Measurements from ENCODE around the gene CACFD1.

Gene CACFD1

GRCh38 chr9:133463234-133463863, 3.6 kb downstream of the CACFD1 start:
- no peak overlapping the region for H3K9ac ChIP-seq (ENCODE audit: low read depth in 1 of 2, low read length in 2 of 2)
- no peaks in the 10 kb centered on the region for H3K27me3 ChIP-seq (ENCODE audit: control insufficient read depth in 2 of 2, insufficient read depth in 2 of 2, low read length in 2 of 2)
- H3K9me3 ChIP-seq (ENCODE audit: control insufficient read depth in 2 of 2, low read length in 2 of 2) = no peaks in the 10 kb centered on the region
- H3K36me3 ChIP-seq (ENCODE audit: control insufficient read depth in 2 of 2, insufficient read depth in 2 of 2, low read length in 2 of 2) = peaks cover 18 to 22% of the 10 kb centered on the region in 2 donors
- H3K4me3 ChIP-seq (ENCODE audit: low read length in 2 of 2) = no peak overlapping the region
- peaks cover 16% of the 10 kb centered on the region in 2 donors for H3K4me1 ChIP-seq (ENCODE audit: control insufficient read depth in 2 of 2, insufficient read depth in 2 of 2, low read length in 2 of 2)
- H3K27ac ChIP-seq (ENCODE audit: low read depth in 2 of 2, low read length in 2 of 2) = no peak overlapping the region

- Histone ChIP-seq H3K27me3 (ENCODE audit: control insufficient read depth in 2 of 2, insufficient read depth in 2 of 2, low read length in 2 of 2) (no peaks in the 10 kb centered on the region), H3K36me3 (ENCODE audit: control insufficient read depth in 2 of 2, insufficient read depth in 2 of 2, low read length in 2 of 2) (peaks cover 20 to 28% of the 10 kb centered on the region in 2 donors), H3K4me3 (ENCODE audit: low read length in 2 of 2) (no peak overlapping the region), H3K27ac (ENCODE audit: low read depth in 2 of 2, low read length in 2 of 2) (no peak overlapping the region), H3K4me1 (ENCODE audit: control insufficient read depth in 2 of 2, insufficient read depth in 2 of 2, low read length in 2 of 2) (peaks cover 14% of the 10 kb centered on the region in 2 donors), H3K9me3 (ENCODE audit: control insufficient read depth in 2 of 2, low read length in 2 of 2) (no peaks in the 10 kb centered on the region), H3K9ac (ENCODE audit: low read depth in 1 of 2, low read length in 2 of 2) (no peak overlapping the region)
These were observed 4.3 kb downstream of the CACFD1 start for GRCh38 chr9:133463864-133464615.

GRCh38 chr9:133464638-133465037, 4.9 kb downstream of the CACFD1 start:
- Histone ChIP-seq H3K9ac (ENCODE audit: low read depth in 1 of 2, low read length in 2 of 2) (no peak overlapping the region), H3K36me3 (ENCODE audit: control insufficient read depth in 2 of 2, insufficient read depth in 2 of 2, low read length in 2 of 2) (peaks cover 20 to 28% of the 10 kb centered on the region in 2 donors), H3K27ac (ENCODE audit: low read depth in 2 of 2, low read length in 2 of 2) (no peak overlapping the region), H3K9me3 (ENCODE audit: control insufficient read depth in 2 of 2, low read length in 2 of 2) (no peaks in the 10 kb centered on the region), H3K27me3 (ENCODE audit: control insufficient read depth in 2 of 2, insufficient read depth in 2 of 2, low read length in 2 of 2) (no peaks in the 10 kb centered on the region), H3K4me3 (ENCODE audit: low read length in 2 of 2) (no peak overlapping the region), H3K4me1 (ENCODE audit: control insufficient read depth in 2 of 2, insufficient read depth in 2 of 2, low read length in 2 of 2) (peaks cover 14 to 15% of the 10 kb centered on the region in 2 donors)

GRCh38 chr9:133465984-133466383, 6.2 kb downstream of the CACFD1 start:
- peaks cover 20 to 28% of the 10 kb centered on the region in 2 donors for H3K36me3 ChIP-seq (ENCODE audit: control insufficient read depth in 2 of 2, insufficient read depth in 2 of 2, low read length in 2 of 2)
- no peak overlapping the region for H3K27ac ChIP-seq (ENCODE audit: low read depth in 2 of 2, low read length in 2 of 2)
- no peak overlapping the region for H3K4me3 ChIP-seq (ENCODE audit: low read length in 2 of 2)
- H3K4me1 ChIP-seq (ENCODE audit: control insufficient read depth in 2 of 2, insufficient read depth in 2 of 2, low read length in 2 of 2) = peaks cover 13 to 23% of the 10 kb centered on the region in 2 donors
- H3K9ac ChIP-seq (ENCODE audit: low read depth in 1 of 2, low read length in 2 of 2) = no peak overlapping the region
- H3K27me3 ChIP-seq (ENCODE audit: control insufficient read depth in 2 of 2, insufficient read depth in 2 of 2, low read length in 2 of 2) = no peaks in the 10 kb centered on the region
- no peaks in the 10 kb centered on the region for H3K9me3 ChIP-seq (ENCODE audit: control insufficient read depth in 2 of 2, low read length in 2 of 2)

- Histone ChIP-seq H3K9me3 (ENCODE audit: control insufficient read depth in 2 of 2, low read length in 2 of 2) (no peaks in the 10 kb centered on the region), H3K4me3 (ENCODE audit: low read length in 2 of 2) (no peak overlapping the region), H3K27ac (ENCODE audit: low read depth in 2 of 2, low read length in 2 of 2) (no peak overlapping the region), H3K9ac (ENCODE audit: low read depth in 1 of 2, low read length in 2 of 2) (no peak overlapping the region), H3K4me1 (ENCODE audit: control insufficient read depth in 2 of 2, insufficient read depth in 2 of 2, low read length in 2 of 2) (peaks cover 13 to 21% of the 10 kb centered on the region in 2 donors), H3K36me3 (ENCODE audit: control insufficient read depth in 2 of 2, insufficient read depth in 2 of 2, low read length in 2 of 2) (peaks cover 20 to 28% of the 10 kb centered on the region in 2 donors), H3K27me3 (ENCODE audit: control insufficient read depth in 2 of 2, insufficient read depth in 2 of 2, low read length in 2 of 2) (no peaks in the 10 kb centered on the region)
These were observed 7.3 kb downstream of the CACFD1 start for GRCh38 chr9:133467101-133467500.

- H3K9ac ChIP-seq (ENCODE audit: low read depth in 1 of 2, low read length in 2 of 2) = no peak overlapping the region
- no peak overlapping the region for H3K27ac ChIP-seq (ENCODE audit: low read depth in 2 of 2, low read length in 2 of 2)
- no peak overlapping the region for H3K4me3 ChIP-seq (ENCODE audit: low read length in 2 of 2)
- H3K9me3 ChIP-seq (ENCODE audit: control insufficient read depth in 2 of 2, low read length in 2 of 2) = no peaks in the 10 kb centered on the region
- H3K27me3 ChIP-seq (ENCODE audit: control insufficient read depth in 2 of 2, insufficient read depth in 2 of 2, low read length in 2 of 2) = no peaks in the 10 kb centered on the region
- peaks cover 18 to 28% of the 10 kb centered on the region in 2 donors for H3K36me3 ChIP-seq (ENCODE audit: control insufficient read depth in 2 of 2, insufficient read depth in 2 of 2, low read length in 2 of 2)
- peaks cover 13 to 21% of the 10 kb centered on the region in 2 donors for H3K4me1 ChIP-seq (ENCODE audit: control insufficient read depth in 2 of 2, insufficient read depth in 2 of 2, low read length in 2 of 2)
These were observed 8.6 kb downstream of the CACFD1 start for GRCh38 chr9:133468374-133468773.

GRCh38 chr9:133468777-133469421, 9.1 kb downstream of the CACFD1 start:
- Histone ChIP-seq H3K9me3 (ENCODE audit: control insufficient read depth in 2 of 2, low read length in 2 of 2) (no peaks in the 10 kb centered on the region), H3K4me1 (ENCODE audit: control insufficient read depth in 2 of 2, insufficient read depth in 2 of 2, low read length in 2 of 2) (peaks cover 13 to 21% of the 10 kb centered on the region in 2 donors), H3K4me3 (ENCODE audit: low read length in 2 of 2) (no peak overlapping the region), H3K36me3 (ENCODE audit: control insufficient read depth in 2 of 2, insufficient read depth in 2 of 2, low read length in 2 of 2) (peaks cover 13 to 25% of the 10 kb centered on the region in 2 donors), H3K9ac (ENCODE audit: low read depth in 1 of 2, low read length in 2 of 2) (no peak overlapping the region), H3K27ac (ENCODE audit: low read depth in 2 of 2, low read length in 2 of 2) (no peak overlapping the region), H3K27me3 (ENCODE audit: control insufficient read depth in 2 of 2, insufficient read depth in 2 of 2, low read length in 2 of 2) (no peaks in the 10 kb centered on the region)

- no peak overlapping the region for H3K4me3 ChIP-seq (ENCODE audit: low read length in 2 of 2)
- peaks cover 8 to 17% of the 10 kb centered on the region in 2 donors for H3K36me3 ChIP-seq (ENCODE audit: control insufficient read depth in 2 of 2, insufficient read depth in 2 of 2, low read length in 2 of 2)
- H3K27ac ChIP-seq (ENCODE audit: low read depth in 2 of 2, low read length in 2 of 2) = no peak overlapping the region
- H3K27me3 ChIP-seq (ENCODE audit: control insufficient read depth in 2 of 2, insufficient read depth in 2 of 2, low read length in 2 of 2) = no peaks in the 10 kb centered on the region
- H3K4me1 ChIP-seq (ENCODE audit: control insufficient read depth in 2 of 2, insufficient read depth in 2 of 2, low read length in 2 of 2) = peaks cover 13 to 21% of the 10 kb centered on the region in 2 donors
- no peaks in the 10 kb centered on the region for H3K9me3 ChIP-seq (ENCODE audit: control insufficient read depth in 2 of 2, low read length in 2 of 2)
- no peak overlapping the region for H3K9ac ChIP-seq (ENCODE audit: low read depth in 1 of 2, low read length in 2 of 2)
These were observed 10.7 kb downstream of the CACFD1 start for GRCh38 chr9:133470427-133470924.

GRCh38 chr9:133470988-133471387, 11.2 kb downstream of the CACFD1 start:
- Histone ChIP-seq H3K9ac (ENCODE audit: low read depth in 1 of 2, low read length in 2 of 2) (no peak overlapping the region), H3K27me3 (ENCODE audit: control insufficient read depth in 2 of 2, insufficient read depth in 2 of 2, low read length in 2 of 2) (no peaks in the 10 kb centered on the region), H3K4me1 (ENCODE audit: control insufficient read depth in 2 of 2, insufficient read depth in 2 of 2, low read length in 2 of 2) (peaks cover 13 to 21% of the 10 kb centered on the region in 2 donors), H3K36me3 (ENCODE audit: control insufficient read depth in 2 of 2, insufficient read depth in 2 of 2, low read length in 2 of 2) (peaks cover 3 to 12% of the 10 kb centered on the region in 2 donors), H3K9me3 (ENCODE audit: control insufficient read depth in 2 of 2, low read length in 2 of 2) (no peaks in the 10 kb centered on the region), H3K27ac (ENCODE audit: low read depth in 2 of 2, low read length in 2 of 2) (no peak overlapping the region), H3K4me3 (ENCODE audit: low read length in 2 of 2) (no peak overlapping the region)

All from mucosa of rectum (tissue), 2 donors.